Measurements from ENCODE around the gene SEPHS2.
"Not testable (repeated sequence)": the region's sequence is repeated elsewhere in the genome, so short reads cannot be mapped to it uniquely, and the experiment has no call there.

Gene SEPHS2

DNA sequence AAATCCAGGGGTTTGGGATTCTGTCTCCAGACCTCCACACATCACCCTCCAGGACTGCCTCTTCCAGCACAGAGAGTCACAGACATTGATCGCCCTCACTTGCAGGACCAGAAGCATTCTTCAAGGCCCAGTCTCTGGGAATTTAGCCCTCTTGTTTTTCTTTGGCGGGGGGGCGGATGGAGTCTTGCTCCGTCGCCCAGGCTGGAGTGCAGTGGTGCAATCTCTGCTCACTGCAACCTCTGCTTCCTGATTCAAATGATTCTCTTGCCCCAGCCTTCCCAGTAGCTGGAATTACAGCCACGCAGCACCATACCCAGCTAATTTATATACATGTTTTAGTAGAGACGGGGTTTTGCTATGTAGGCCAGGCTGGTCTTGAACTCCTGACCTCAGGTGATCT lies 18.4 kb upstream of the SEPHS2 start:
- no peak for DNase-seq (ENCODE audit: low read depth)

DNA sequence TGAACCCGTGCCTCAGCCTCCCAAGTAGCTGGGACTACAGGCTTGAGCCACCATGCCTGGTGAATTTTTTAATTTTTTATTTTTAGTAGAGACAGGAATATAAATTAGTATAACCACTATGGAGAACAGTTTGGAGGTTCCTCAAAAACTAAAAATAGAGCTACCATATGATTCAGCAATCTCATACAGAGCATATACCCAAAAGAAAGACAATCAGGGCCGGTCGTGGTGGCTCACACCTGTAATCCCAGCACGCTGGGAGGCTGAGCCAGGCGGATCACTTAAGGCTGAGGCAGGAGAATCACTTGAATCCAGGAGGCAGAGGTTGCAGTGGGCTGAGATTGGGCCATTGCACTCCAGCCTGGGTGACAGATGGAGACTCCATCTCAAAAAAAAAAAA lies 15.8 kb upstream of the SEPHS2 start:
- DNase-seq (ENCODE audit: low read depth) = not testable (repeated sequence)

DNA sequence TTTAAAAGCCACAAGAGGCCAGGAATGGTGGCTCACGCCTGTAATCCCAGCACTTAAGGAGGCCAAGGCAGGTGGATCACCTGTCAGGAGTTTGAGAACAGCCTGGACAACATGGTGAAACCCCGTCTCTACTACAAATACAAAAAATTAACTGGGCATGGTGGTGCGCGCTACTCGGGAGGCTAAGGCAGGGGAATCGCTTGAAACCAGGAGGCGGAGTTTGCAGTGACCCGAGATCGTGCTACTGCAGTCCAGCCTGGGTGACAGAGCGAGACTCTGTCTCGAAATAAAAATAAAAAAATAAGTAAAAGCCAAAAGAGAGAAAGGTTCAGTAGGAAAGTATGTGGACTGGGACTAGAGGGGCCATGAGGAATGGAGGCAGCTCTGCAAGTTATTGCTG lies 13.8 kb upstream of the SEPHS2 start:
- no peak for DNase-seq (ENCODE audit: low read depth)

DNA sequence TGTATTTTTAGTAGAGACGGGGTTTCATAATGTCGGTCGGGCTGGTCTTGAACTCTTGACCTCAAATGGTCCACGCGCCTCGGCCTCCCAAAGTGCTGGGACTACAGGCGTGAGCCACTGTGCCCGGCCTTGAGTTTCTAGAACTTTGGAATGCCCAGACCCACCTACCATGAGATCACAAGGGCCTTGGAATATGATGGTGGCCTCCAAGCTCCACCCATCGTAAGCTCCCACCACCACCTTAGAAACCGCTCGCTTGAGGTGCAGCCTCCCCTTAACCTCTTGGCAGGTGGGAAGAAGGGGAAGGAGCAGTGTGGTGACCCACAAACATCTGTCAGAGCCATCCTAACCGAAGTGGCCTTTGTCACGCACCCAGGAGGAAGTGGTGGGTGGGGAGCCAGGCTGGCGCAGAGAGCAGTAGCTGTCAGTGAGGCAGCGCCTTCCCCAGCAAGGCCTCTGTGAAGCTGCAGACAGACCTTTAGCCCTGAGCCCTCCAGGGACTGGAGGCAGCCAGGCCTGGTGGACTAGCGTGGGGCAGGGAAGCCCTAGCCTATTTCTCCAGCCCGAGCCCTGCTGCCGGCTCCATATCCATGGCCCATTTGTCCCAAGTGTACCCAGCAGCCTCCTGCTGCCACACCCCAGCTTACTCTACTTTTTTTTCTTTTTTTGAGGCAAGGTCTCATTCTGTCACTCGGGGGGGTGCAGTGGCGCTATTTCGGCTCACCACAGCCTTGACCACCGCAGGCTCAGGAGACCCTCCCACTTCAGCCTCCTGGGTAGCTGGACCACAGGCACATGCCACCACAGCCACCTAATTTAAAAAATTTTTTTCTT lies 13.1 kb upstream of the SEPHS2 start:
- no peak for DNase-seq (ENCODE audit: low read depth)

DNA sequence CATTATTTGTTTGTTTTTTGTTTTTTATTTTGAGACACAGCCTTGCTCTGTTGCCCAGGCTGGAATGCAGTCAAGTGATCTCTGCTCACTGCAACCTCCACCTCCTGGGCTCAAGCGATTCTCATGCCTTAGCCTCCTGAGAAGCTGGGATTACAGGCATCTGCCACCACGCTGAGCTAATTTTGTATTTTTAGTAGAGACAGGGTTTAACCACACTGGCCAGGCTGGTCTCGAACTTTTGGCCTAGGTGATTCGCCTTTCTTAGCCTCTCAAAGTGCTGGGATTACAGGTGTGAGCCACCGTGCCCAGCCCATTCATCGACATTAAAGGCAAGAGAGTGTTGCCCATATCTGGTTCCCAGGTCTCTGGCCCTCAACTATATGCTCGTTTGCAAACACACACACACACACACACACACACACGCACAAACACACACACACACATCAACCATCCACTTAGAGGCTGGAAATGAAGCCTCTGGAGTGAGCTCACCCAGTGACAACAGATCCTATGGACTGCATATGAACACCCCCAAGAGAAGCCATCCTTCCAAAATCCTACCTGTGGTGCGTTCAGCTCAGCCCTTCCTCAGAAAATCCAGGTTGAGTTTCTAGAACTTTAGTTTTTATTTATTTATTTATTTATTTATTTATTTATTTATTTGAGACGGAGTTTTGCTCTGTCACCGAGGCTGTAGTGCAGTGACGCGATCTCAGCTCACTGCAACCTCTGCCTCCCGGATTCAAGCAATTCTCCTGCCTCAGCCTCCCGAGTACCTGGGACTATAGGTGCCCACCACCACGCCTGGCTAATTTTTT lies 12.3 kb upstream of the SEPHS2 start:
- no peak for DNase-seq (ENCODE audit: low read depth)

DNA sequence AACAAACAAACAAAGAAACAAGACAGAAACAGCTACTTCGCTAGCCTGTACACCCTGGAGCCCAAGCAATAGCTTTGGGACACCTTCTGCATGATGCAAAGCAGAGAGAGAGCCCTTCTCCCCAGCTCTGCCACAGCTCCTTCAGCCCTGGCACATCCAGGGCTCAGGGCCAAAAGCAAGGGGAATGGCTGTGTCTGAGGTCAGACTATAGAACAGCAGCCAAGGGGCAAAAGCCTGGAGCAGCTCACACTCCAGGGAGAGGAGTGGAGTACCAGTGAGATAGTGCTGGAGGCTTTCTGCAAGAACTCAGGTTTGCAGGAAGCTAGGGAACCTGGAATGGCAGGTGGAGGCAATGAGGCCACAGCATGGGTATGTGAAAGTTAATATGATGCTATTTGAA lies 11.6 kb upstream of the SEPHS2 start:
- no peak for DNase-seq (ENCODE audit: low read depth)

DNA sequence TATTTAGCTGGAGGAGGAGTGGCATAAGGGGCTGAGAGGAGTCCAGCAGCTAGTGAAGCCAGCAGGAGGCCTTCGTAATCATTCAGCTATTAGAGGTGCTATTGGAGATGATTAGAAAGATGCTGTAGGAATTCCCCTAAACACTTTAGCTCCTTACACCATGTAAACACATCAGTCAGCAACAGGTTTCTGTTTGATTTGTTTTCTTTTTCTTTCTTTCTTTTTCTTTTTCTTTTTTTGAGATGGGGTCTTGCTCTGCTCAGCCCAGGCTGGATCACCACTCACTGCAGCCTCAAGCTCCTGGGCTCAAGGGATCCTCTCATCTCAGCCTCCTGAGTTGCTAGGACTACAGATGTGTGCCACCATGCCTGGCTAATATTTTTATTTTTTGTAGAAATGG lies 10.6 kb upstream of the SEPHS2 start:
- DNase-seq (ENCODE audit: low read depth) = no peak

DNA sequence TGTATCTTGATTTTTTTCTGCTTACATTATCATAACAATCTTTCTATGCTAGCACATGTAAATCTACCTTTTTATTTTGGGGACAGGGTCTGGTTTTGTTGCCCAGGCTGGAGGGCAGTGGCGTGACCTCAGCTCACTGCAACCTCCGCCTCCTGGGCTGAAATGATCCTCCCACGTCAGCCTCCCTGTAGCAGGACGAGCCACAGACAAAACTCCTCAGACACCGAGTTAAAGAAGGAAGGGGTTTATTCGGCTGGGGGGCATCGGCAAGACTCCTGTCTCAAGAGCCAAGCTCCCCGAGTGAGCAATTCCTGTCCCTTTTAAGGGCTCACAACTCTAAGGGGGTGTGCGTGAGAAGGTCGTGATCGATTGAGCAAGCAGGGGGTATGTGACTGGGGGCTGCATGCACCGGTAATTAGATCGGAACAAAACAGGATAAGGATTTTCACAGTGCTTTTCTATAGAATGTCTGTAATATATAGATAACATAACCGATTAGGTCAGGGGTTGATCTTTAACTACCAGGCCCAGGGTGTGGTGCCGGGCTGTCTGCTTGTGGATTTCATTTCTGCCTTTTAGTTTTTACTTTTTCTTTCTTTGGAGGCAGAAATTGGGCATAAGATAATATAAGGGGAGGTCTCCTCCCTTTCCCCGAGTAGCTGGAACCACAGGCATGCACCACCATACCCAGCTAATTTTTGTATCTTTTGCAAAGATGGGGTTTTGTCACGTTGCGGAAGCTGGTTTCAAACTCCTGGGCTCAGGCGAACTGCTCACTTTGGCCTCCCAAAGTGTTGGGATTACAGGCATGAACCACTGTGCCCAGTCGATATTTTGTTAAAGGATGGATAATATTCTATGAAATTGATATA lies 7.3 kb upstream of the SEPHS2 start:
- DNase-seq (ENCODE audit: low read depth) = not testable (repeated sequence)

DNA sequence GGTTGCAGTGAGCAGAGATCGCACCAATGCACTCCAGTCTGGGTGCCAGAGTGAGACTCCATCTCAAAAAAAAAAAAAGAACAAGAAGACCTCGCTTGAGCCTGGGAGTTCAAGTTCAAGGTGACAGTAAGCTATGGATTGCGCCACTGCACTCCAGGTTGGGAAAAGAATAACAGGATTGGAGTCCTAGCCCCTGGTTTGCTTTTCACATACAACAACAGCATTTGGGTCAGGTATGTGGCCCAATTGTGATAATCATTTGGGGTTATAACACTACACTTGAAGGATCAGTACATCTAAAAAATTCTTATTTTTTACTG lies 3.4 kb upstream of the SEPHS2 start:
- DNase-seq (ENCODE audit: low read depth) = no peak

DNA sequence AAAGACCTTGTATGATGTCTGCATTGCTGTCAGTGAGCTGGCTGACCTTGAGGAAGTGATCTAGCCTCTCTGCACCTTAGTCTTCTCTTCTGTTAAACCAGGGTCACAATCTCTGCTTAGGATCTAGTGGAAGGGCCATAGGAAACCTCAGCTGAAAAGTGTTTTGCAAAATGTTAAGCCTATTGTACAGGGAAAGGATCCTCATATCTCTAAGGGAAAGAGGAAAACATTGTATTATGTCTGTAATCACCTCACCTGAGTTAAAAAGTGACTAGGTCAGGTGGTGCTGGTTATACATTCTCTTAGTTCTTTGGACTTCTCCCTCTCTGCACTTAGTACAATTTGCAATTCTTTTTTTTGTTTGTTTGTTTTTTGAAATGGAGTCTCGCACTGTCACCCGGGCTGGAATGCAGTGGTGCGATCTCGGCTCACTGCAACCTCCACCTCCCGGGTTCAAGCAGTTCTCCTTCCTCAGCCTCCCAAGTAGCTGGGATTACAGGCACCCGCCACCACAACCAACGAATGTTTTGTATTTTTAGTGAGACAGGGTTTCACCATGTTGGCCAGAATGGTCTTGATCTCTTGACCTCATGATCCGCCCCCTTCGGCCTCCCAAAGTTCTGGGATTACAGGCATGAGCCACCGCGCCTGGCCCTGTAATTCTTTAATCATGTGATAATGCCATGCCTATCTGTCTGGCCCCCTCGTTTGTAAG lies 2.0 kb upstream of the SEPHS2 start:
- no peak for DNase-seq (ENCODE audit: low read depth)

DNA sequence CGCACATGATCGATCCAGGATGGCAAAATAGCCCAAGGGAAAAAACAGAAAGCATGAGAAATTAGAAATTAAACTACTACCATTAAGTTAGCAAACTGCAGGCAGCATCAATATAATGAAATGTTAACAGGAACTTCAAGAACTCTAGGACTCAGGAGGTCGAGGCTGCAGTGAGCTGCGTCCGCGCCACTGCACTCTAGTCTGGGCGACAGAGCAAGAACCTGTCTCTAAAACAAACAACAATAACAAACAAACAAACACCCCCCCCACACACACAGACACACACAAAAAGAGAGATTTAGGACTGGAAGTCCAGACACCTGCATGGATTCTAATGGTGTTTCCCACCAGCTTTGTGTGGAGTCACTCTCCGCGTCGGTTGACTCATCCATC lies 525 bp upstream of the SEPHS2 start:
- no peak for DNase-seq (ENCODE audit: low read depth)

DNA sequence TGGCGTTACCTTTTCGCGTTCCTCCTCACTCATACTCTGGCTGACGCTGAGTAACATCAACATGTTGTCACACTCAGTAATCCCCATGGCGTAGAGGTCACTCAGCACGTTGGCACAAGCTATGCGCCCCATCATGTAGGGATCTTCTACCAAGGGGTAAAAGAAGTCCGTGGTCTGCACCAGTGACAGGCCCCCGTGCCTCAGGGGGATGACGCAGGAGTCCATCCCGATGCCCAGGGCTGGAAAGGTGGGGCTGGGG lies 596 bp downstream of the SEPHS2 start:
- no peak for DNase-seq (ENCODE audit: low read depth)

DNA sequence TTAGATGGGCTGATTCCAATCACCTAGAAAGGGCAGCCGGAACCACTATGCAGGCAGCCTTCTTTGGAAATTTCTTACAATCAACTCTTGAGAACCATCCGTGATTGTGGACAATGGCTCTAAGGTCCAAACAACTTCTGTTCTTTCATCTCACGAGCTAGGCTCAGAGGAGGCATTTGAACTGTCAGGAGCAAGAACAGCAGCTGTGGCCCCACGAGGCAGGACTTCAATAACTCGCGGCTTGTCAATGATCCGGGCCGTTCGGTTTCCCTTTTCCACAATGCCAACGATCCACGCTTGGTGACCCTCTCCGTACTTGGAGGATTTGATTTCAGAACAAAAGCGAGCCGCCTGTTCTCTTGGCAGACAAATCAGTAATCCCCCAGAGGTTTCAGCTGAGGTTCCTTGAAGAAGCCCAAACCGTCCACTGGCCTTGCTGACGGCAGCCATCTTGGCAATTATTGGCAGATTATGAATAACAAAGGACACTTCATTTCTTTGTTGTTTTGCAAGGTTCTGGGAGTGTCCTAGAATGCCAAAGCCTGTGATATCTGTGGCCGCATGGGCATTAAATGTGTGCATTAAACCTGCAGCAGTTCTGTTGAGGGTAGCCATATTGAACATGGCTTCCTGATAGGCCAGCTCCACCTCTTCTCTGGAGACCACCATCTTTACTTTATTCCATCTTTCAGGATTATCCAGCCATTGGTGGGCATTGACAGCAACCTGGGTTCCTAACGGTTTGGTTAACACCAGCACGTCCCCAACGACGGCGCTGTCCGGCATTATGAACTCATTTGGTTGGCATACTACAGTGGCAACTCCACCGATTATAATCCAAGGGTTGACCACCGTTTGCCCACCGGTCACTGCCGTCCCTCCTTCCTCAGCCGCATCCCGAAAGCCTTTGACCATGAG lies 1.2 kb downstream of the SEPHS2 start:
- no peak for DNase-seq (ENCODE audit: low read depth)

DNA sequence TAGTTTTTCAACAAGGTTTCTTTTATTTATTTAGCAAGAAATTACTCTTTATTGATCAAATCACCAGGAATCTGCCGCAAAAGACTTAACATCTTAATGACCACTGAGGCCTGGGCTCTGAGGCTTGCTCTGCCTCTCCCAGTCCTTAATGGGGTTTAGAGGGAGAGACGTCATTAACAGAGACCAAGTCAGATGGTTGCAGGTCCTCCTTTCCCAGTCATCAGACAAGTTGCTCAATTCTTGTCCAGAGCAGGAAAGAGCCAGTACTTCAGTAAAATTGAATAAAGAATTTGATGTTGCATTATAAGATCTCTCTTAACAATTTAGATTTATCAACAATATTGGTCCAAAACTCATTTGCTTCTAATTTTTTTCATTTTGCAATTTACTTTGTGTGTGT lies 2.0 kb downstream of the SEPHS2 start:
- DNase-seq (ENCODE audit: low read depth) = no peak

DNA sequence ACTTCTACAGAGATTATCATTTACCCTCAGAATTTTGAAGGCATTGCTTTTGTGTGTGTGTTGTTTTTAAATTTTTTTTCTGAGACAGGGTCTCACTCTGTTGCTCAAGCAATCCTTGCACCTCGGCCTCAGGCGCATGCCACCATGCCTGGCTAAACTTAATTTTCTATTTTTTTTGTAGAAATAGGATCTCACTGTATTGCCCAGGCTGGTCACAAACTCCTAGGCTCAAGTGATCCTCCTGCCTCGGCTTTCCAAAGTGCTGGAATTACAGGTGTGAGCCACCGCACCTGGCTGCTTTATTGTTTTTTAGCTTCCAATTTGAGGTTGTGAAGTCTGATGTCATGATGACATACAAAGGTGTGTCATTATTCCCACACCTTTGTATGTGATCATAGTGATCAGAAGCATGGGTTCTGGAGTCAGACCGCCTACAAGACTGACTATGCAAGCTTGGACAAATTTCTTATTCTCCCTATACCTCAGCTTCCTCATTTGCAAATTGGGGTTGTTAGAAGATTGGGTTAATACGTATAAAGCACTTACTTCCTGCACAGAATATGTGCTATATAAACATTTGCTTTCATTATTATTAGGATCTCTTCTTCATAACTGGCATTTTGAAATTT lies 5.8 kb downstream of the SEPHS2 start:
- no peak for DNase-seq (ENCODE audit: low read depth)

DNA sequence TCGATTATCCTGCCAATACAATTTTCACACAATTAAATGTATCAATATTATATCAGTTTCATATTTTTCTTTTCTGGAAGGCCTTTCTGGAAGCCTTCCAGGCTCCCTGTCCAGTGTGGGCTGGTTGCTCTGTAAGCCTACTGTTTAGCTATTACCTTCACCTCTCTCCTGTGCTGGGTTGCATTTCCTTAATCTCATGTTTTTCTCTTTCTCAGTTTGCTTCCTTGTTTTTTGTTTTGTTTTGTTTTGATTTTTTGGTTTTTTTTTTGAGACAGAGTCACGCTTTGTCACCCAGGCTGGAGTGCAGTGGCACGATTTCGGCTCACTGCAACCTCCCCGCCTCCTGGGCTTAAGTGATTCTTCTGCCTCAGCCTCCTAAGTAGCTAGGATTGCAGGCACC lies 6.8 kb downstream of the SEPHS2 start:
- no peak for DNase-seq (ENCODE audit: low read depth)

DNA sequence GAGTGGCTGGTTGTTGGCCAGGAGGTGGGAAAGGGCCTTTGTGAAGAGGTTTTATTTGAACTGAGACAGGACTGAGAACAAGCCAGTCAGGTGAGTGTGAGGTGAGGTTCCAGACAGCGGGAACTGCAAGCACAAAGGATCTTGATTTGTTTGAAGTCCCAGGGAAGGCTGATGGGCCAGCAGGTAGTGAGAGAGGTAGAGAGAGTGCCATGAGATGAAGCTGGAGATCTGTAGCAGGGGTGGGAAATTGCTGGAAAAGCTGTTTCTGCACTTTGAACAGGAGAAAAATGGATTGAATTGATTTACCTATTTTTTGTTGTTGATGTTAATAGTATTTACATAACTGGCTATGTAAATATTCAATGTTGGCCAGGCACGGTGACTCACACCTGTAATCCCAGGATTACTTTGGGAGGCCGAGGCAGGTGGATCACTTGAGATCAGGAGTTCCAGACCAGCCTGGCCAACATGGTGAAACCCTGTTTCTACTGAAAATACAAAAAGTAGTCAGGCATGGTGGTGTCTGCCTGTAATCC lies 8.1 kb downstream of the SEPHS2 start:
- no peak for DNase-seq (ENCODE audit: low read depth)

DNA sequence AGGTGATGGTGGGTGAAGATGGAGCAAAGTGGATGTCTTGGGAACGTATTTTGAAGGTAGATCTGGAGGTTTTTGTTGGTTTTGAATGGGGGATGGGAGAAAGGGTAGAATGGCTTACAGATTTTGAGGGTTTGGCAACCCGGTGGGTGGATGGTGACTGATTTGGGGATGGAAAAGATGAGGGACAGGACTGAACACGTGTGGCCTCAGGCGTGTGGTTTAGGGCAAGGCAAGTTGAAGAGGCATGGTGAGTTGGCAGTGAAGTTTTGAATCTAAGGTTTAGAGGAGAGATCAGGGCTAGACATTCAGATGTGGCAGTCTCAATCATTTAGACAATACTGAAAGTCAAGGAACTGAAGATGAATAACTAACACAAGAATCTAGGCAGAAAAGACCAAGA lies 10.8 kb downstream of the SEPHS2 start:
- no peak for DNase-seq (ENCODE audit: low read depth)

DNA sequence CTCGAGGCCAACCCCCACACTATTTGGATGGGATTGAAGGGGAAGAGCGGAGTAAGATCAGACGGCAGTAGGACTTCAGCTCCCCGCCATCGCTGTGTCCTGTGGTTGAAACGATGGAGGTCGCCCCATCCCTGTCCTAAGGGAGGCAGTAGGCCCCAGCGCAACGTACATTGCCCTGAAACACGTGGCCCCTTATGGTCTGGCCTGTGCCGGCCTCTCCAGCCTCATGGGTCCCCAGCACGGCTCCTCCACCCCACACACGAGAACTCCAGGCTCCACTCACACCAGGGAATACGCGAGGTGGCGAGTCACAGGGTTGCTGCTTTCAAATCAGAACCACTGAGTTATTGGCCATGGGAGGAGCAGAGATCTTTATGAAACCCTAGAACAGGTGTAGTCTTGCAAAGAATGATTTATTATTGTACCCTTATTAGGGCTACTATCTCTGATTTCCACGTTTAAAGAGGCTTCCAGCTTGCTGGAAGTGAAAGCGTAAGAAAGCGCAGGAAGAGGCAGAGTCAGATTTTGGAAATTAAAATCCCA lies 15.2 kb downstream of the SEPHS2 start:
- DNase-seq (ENCODE audit: low read depth) = no peak

Data from non-pigmented ciliary epithelial cell (primary cell).